Activated CD4-positive, alpha-beta T cell treated with anti-CD3 and anti-CD28 coated beads, Interleukin-2, amount 50 U/mL, for 4 hours (primary cell): Measurements from ENCODE around the gene MYO7A.

Experiments used
- DNase-seq, 2 experiments: peaks; one replicate each; pipeline ENCODE4 v3.0.0-alpha.2; 2020

The MYO7A gene

GRCh38 chr11:77230878-77231605 is 103.0 kb downstream of the MYO7A start:
- no peak for DNase-seq

- no peak for DNase-seq
Observed at GRCh38 chr11:77231800-77232199, 103.8 kb downstream of the MYO7A start.

- no peak for DNase-seq
Observed at GRCh38 chr11:77232242-77232641, 104.2 kb downstream of the MYO7A start.

- DNase-seq = no peak
Observed at GRCh38 chr11:77233011-77233410, 105.0 kb downstream of the MYO7A start.

- no peak for DNase-seq
Observed at GRCh38 chr11:77236901-77237300, 108.9 kb downstream of the MYO7A start.

- no peak for DNase-seq
Observed at GRCh38 chr11:77244277-77245027, 116.4 kb downstream of the MYO7A start.

GRCh38 chr11:77249427-77249826 is 121.4 kb downstream of the MYO7A start:
- DNase-seq = no peak

GRCh38 chr11:77250881-77251640 is 123.0 kb downstream of the MYO7A start:
- DNase-seq = no peak

GRCh38 chr11:77252555-77253270 is 124.7 kb downstream of the MYO7A start:
- DNase-seq = no peak

- DNase-seq = no peak
Observed at GRCh38 chr11:77253690-77254089, 125.6 kb downstream of the MYO7A start.

- no peak for DNase-seq
Observed at GRCh38 chr11:77259641-77260040, 131.6 kb downstream of the MYO7A start.

- no peak for DNase-seq
Observed at GRCh38 chr11:77262803-77263202, 134.8 kb downstream of the MYO7A start.
